HepG2 (cell line): ENCODE measurements around the gene B3GNT9. TPM values are rescaled to one million over a fixed set of nuclear protein-coding genes. Genes with fewer than 3 reads are reported as not detected.
A peak's percentile ranks its signal among the peaks of the same experiment; 100 is the strongest.

Experiments
- CBX2 ChIP-seq, 2 experiments: fragments of 200-600 bp in 1 of 2; sonication (generic); formaldehyde crosslinking in 1 of 2; IDR thresholded peaks; 2 replicates each; pipeline versions ENCODE4 v1.7.0 to v1.8.1; 2018 to 2022; ENCODE audit warnings: low read depth in 2 of 2, low read length in 1 of 2, mild to moderate bottlenecking in 1 of 2, missing genetic modification reagents in 1 of 2
- CEBPG ChIP-seq: IDR thresholded peaks from 2 replicates; pipeline ENCODE4 v1.6.1; 2016
- FOXP4 ChIP-seq: sonication (generic); formaldehyde crosslinking; IDR thresholded peaks from 2 replicates; pipeline ENCODE4 v1.4.0; 2020; ENCODE audit warnings: missing genetic modification reagents
- JUND ChIP-seq: sonication (generic); formaldehyde crosslinking; IDR thresholded peaks from 2 replicates; pipeline ENCODE4 v1.8.0; 2022; ENCODE audit warnings: mild to moderate bottlenecking, missing genetic modification reagents
- KDM1A ChIP-seq: IDR thresholded peaks from 2 replicates; pipeline ENCODE4 v1.6.1; 2016; ENCODE audit warnings: missing compliant biosample characterization
- KLF13 ChIP-seq: sonication (generic); formaldehyde crosslinking; IDR thresholded peaks from 2 replicates; pipeline ENCODE4 v1.4.0; 2020; ENCODE audit warnings: mild to moderate bottlenecking, missing genetic modification reagents
- NBN ChIP-seq: fragments of 450-650 bp; conservative IDR thresholded peaks from 2 replicates; pipeline ENCODE4 v1.6.1; 2017
- RFX5 ChIP-seq: IDR thresholded peaks from 2 replicates; pipeline ENCODE4 v1.6.1; 2011; ENCODE audit warnings: low read depth, low read length, improper control_type of control experiment
- SOX13 ChIP-seq, 3 experiments: fragments of 450-650 bp in 1 of 3; sonication (generic) in 1 of 3; formaldehyde crosslinking in 1 of 3; IDR thresholded peaks in 2 of 3; conservative IDR thresholded peaks in 1 of 3; 2 replicates each; pipeline versions ENCODE4 v1.5.0 to v1.6.1; 2016 to 2020; ENCODE audit warnings: antibody characterized with exemption in 1 of 3, mild to moderate bottlenecking in 1 of 3, missing compliant biosample characterization in 1 of 3, missing genetic modification reagents in 1 of 3, moderate library complexity in 1 of 3
- STAT5B ChIP-seq: sonication (generic); formaldehyde crosslinking; IDR thresholded peaks from 2 replicates; pipeline ENCODE4 v1.4.0; 2020; ENCODE audit warnings: missing genetic modification reagents
- TBL1XR1 ChIP-seq: fragments of 150-350 bp; IDR thresholded peaks from 2 replicates; pipeline ENCODE4 v1.6.1; 2014; ENCODE audit warnings: borderline replicate concordance, low read length; ENCODE audit not compliant: partially characterized antibody
- TEAD2 ChIP-seq: sonication (generic); formaldehyde crosslinking; IDR thresholded peaks from 2 replicates; pipeline ENCODE4 v1.9.0; 2021; ENCODE audit warnings: missing genetic modification reagents
- ZFP1 ChIP-seq: IDR thresholded peaks from 2 replicates; pipeline ENCODE4 v1.6.1; 2016
- ZNF280D ChIP-seq: sonication (generic); formaldehyde crosslinking; IDR thresholded peaks from 2 replicates; pipeline ENCODE4 v1.5.1; 2020; ENCODE audit warnings: mild to moderate bottlenecking, missing genetic modification reagents
- ZNF382 ChIP-seq: sonication (generic); formaldehyde crosslinking; IDR thresholded peaks from 2 replicates; pipeline ENCODE4 v1.5.0; 2020; ENCODE audit warnings: missing genetic modification reagents, mild to moderate bottlenecking, borderline replicate concordance
- ZNF607 ChIP-seq: sonication (generic); formaldehyde crosslinking; IDR thresholded peaks from 2 replicates; pipeline ENCODE4 v1.5.1; 2020; ENCODE audit warnings: missing genetic modification reagents, mild to moderate bottlenecking, borderline replicate concordance
- ZNF766 ChIP-seq: sonication (generic); formaldehyde crosslinking; IDR thresholded peaks from 2 replicates; pipeline ENCODE4 v1.5.0; 2020; ENCODE audit warnings: missing genetic modification reagents, borderline replicate concordance
- ZNF883 ChIP-seq: sonication (generic); formaldehyde crosslinking; IDR thresholded peaks from 2 replicates; pipeline ENCODE4 v1.5.1; 2020; ENCODE audit warnings: mild to moderate bottlenecking, missing genetic modification reagents; ENCODE audit errors: not compliant biosample characterization
- ZSCAN12 ChIP-seq: sonication (generic); formaldehyde crosslinking; IDR thresholded peaks from 2 replicates; pipeline ENCODE4 v1.9.0; 2021; ENCODE audit warnings: mild to moderate bottlenecking, missing genetic modification reagents
- ZSCAN5A ChIP-seq: sonication (generic); formaldehyde crosslinking; IDR thresholded peaks from 2 replicates; pipeline ENCODE4 v1.8.0; 2022; ENCODE audit warnings: mild to moderate bottlenecking, missing genetic modification reagents, borderline replicate concordance
- polyA plus RNA-seq, 8 experiments: library from polyadenylated mRNA; depleted of rRNA in 3 of 8; stranded (reverse) in 7 of 8; unstranded in 1 of 8; fragments of >200 nt; fragmentation: Illumina TruSeq in 4 of 8; extraction: Trizol in 4 of 8; gene quantifications; 2 replicates each; pipeline versions ENCODE4 v1.2.1 to v1.2.3, GENCODE V29; 2011 to 2016; ENCODE audit warnings: low read depth in 4 of 8, missing spikeins in 1 of 8, mixed read lengths in 1 of 8; ENCODE audit not compliant: insufficient read depth in 1 of 8
- total RNA-seq, 5 experiments: library from RNA; depleted of rRNA; stranded (reverse); fragments of >200 nt; fragmentation: Illumina TruSeq; extraction: Trizol; gene quantifications; 2 replicates each; pipeline ENCODE4 v1.2.3, GENCODE V29; 2016; ENCODE audit warnings: low read depth in 1 of 5

Gene B3GNT9
- total and polyA plus RNA-seq, 2 of the 13 experiments (the other 11 are each of a cell fraction or from before 2014, with no cell fraction given) = 1.5 to 3.1 TPM

- TF ChIP-seq TEAD2 (CRISPR knock-in tag) (no peak), KLF13 (peak; percentile 44; the same call in 1 of the 2 replicates), FOXP4 (CRISPR knock-in tag) (no peak; the same call in 1 of the 2 replicates), NBN (no peak), ZNF607 (CRISPR knock-in tag) (peak; percentile 25; the same call in 1 of the 2 replicates), RFX5 (0 out of 2 replicates have a peak, but pooled peaks have one; percentile 25), ZNF883 (CRISPR knock-in tag) (no peak), ZSCAN5A (CRISPR knock-in tag) (no peak), ZFP1 (CRISPR knock-in tag) (no peak), CEBPG (CRISPR knock-in tag) (no peak; the same call in 1 of the 2 replicates), JUND (CRISPR knock-in tag) (no peak), ZNF280D (CRISPR knock-in tag) (0 out of 2 replicates have a peak, but pooled peaks have one; percentile 49), ZNF766 (CRISPR knock-in tag) (peak; percentile 53; the same call in 1 of the 2 replicates), TBL1XR1 (peak; percentile 25), SOX13 (IDR thresholded peaks at IDR 0.05) (no peak), SOX13 (CRISPR knock-in tag; conservative IDR thresholded peaks at IDR 0.05 in 1 of 2, IDR thresholded peaks at IDR 0.05 in 1 of 2) (peak in 1 of 2 experiments; percentile 30; a peak in 1 of 4 replicates), ZNF382 (CRISPR knock-in tag) (no peak), CBX2 (IDR thresholded peaks at IDR 0.05; ENCODE audit: low read depth, low read length) (no peak), CBX2 (CRISPR knock-in tag; IDR thresholded peaks at IDR 0.05; ENCODE audit: low read depth) (no peak), STAT5B (CRISPR knock-in tag) (no peak), KDM1A (CRISPR knock-in tag) (no peak), ZSCAN12 (CRISPR knock-in tag) (0 out of 2 replicates have a peak, but pooled peaks have one; percentile 83)
These were observed 4.7 kb upstream of the B3GNT9 start (continued) for GRCh38 chr16:67155295-67156142.
